Keratinocyte (primary cell): Measurements from ENCODE around the gene IL4R.

ENCODE experiments used
- EZH2 ChIP-seq: IDR thresholded peaks from one replicate; pipeline ENCODE4 v1.6.1; 2012; ENCODE audit warnings: inconsistent platforms, mild to moderate bottlenecking, low read length, moderate library complexity
- TF ChIP-seq, protein P1 (sequence below), 3 experiments: IDR thresholded peaks in 1 of 3; conservative IDR thresholded peaks in 1 of 3; optimal IDR thresholded peaks in 1 of 3; 2 replicates in 2 of 3; 3 replicates in 1 of 3; pipeline versions ENCODE3 to v1.5.1; 2011; ENCODE audit warnings: low read length in 3 of 3, mild to moderate bottlenecking in 3 of 3, moderate library complexity in 2 of 3, control low read depth in 1 of 3, inconsistent platforms in 1 of 3; ENCODE audit not compliant: insufficient read depth in 2 of 3; ENCODE audit errors: extremely low read depth in 1 of 3

DNA sequence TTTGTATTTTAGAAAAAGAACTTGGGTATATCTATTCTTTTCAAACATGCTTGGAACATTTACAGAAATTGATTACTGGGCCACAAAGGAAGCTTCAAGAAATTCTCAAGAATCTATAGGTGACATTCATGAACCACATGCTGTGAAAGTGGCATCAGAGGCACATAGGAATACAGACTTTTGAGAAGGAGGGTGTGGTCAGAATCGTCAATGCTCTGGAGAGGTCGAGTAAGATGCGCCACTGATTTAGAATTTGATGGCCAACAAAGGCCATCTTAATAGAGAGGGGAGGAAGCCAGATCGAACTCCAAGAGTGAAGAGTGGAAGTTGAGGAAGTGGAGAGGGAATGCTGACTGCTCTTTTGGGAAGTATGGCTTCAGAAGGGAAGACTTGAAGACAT, 41.7 kb upstream of the IL4R start:
- TF ChIP-seq, protein P1, sequence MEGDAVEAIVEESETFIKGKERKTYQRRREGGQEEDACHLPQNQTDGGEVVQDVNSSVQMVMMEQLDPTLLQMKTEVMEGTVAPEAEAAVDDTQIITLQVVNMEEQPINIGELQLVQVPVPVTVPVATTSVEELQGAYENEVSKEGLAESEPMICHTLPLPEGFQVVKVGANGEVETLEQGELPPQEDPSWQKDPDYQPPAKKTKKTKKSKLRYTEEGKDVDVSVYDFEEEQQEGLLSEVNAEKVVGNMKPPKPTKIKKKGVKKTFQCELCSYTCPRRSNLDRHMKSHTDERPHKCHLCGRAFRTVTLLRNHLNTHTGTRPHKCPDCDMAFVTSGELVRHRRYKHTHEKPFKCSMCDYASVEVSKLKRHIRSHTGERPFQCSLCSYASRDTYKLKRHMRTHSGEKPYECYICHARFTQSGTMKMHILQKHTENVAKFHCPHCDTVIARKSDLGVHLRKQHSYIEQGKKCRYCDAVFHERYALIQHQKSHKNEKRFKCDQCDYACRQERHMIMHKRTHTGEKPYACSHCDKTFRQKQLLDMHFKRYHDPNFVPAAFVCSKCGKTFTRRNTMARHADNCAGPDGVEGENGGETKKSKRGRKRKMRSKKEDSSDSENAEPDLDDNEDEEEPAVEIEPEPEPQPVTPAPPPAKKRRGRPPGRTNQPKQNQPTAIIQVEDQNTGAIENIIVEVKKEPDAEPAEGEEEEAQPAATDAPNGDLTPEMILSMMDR (optimal IDR thresholded peaks at IDR 0.05 in 1 of 3, IDR thresholded peaks at IDR 0.05 in 1 of 3, conservative IDR thresholded peaks at IDR 0.05 in 1 of 3; ENCODE audit: extremely low read depth in 1 of 3, insufficient read depth in 2 of 3, low read length in 3 of 3), result no peak
- TF ChIP-seq EZH2, result no peak
